ENCODE measurements around the gene TEKT2. TPM values are rescaled to one million over a fixed set of nuclear protein-coding genes. Genes with fewer than 3 reads are reported as not detected.

The TEKT2 gene
- total RNA-seq, 1 experiment from 2014 or later = 0.20 TPM

DNA sequence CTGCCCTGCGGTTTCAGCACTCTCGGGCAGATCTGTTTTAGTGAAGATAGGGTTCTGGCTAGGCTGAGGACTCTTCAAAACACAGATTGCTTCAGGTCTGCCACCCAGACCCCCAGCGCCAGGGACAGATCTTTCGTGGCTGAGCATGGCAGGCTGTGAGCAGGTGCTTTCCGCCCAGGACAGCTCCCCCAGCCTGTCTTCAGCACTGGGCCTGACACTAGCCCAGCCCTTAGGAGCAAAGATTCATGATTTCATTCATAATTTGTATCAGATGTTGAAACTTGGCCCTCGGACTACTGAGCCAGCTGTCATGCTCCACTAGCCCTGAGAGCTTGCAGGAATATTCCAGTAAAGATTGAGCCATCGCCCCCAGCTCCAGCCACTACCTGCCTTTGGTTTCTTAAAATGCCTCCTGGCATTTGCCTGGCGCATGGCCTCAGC, 10.7 kb downstream of the TEKT2 start:
- H3K79me1 ChIP-seq (ENCODE audit: insufficient read depth, low read depth, low read length, poor library complexity, severe bottlenecking) = no peaks in the 10 kb centered on the region
- H4K91ac ChIP-seq (ENCODE audit: insufficient read length, low read depth, low read length) = no peak overlapping the region
- no peak overlapping the region for H2AFZ ChIP-seq (ENCODE audit: low read length)
- H3K36me3 Mint-ChIP-seq (ENCODE audit: insufficient read depth in 1 of 3, low read depth in 3 of 3) = peaks cover 21 to 44% (median 40%) of the 10 kb centered on the region in 3 experiments; a peak in 6 of 7 replicates
- peaks cover 20 to 21% of the 10 kb centered on the region in 2 experiments for H3K4me1 Mint-ChIP-seq
- H3K27me3 Mint-ChIP-seq (ENCODE audit: low read depth) = no peaks in the 10 kb centered on the region
- no peak overlapping the region for H2BK15ac ChIP-seq (ENCODE audit: low read depth, low read length)
- WGBS (ENCODE audit: extremely low coverage, insufficient read length, low lambda C conversion rate) = no CpG with 5 or more reads among the region's 8 CpGs
- H2AK5ac ChIP-seq (ENCODE audit: insufficient read length, low read length) = no peak overlapping the region
- H3K23ac ChIP-seq (ENCODE audit: insufficient read length, low read depth, low read length) = no peak overlapping the region
- no peak overlapping the region for H2BK20ac ChIP-seq (ENCODE audit: low read depth, low read length, poor library complexity, severe bottlenecking)
- no peak overlapping the region for H4K8ac ChIP-seq (replicated peaks; ENCODE audit: insufficient read length, low read depth, low read length)
- no peak overlapping the region for H3K18ac ChIP-seq (ENCODE audit: insufficient read length, low read depth, low read length)
- peaks cover 2% of the 10 kb centered on the region for H3K23me2 ChIP-seq (ENCODE audit: insufficient read length, low read depth, low read length, poor library complexity, severe bottlenecking)
- H2BK12ac ChIP-seq (ENCODE audit: insufficient read length, low read depth, low read length) = no peak overlapping the region
- H4K5ac ChIP-seq (ENCODE audit: insufficient read length, low read depth, low read length) = no peak overlapping the region
- no peaks in the 10 kb centered on the region for H3K27me3 ChIP-seq (ENCODE audit: insufficient read depth, low read length)
- no peak overlapping the region for H2BK120ac ChIP-seq (ENCODE audit: low read depth, low read length, poor library complexity, severe bottlenecking)
- no peaks in the 10 kb centered on the region for H4K20me1 ChIP-seq (ENCODE audit: control insufficient read depth, insufficient read depth, insufficient read length)
- H3K4ac ChIP-seq (ENCODE audit: low read depth, low read length) = no peak overlapping the region
- no peak overlapping the region for H3K27ac ChIP-seq (ENCODE audit: insufficient read length, low read depth, low read length)
- no peaks in the 10 kb centered on the region for H3K9me3 ChIP-seq (ENCODE audit: control insufficient read depth, low read depth, low read length)
- TF ChIP-seq, protein P1, sequence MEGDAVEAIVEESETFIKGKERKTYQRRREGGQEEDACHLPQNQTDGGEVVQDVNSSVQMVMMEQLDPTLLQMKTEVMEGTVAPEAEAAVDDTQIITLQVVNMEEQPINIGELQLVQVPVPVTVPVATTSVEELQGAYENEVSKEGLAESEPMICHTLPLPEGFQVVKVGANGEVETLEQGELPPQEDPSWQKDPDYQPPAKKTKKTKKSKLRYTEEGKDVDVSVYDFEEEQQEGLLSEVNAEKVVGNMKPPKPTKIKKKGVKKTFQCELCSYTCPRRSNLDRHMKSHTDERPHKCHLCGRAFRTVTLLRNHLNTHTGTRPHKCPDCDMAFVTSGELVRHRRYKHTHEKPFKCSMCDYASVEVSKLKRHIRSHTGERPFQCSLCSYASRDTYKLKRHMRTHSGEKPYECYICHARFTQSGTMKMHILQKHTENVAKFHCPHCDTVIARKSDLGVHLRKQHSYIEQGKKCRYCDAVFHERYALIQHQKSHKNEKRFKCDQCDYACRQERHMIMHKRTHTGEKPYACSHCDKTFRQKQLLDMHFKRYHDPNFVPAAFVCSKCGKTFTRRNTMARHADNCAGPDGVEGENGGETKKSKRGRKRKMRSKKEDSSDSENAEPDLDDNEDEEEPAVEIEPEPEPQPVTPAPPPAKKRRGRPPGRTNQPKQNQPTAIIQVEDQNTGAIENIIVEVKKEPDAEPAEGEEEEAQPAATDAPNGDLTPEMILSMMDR (conservative IDR thresholded peaks at IDR 0.05) = no peak
- no peak overlapping the region for H3T11ph ChIP-seq (ENCODE audit: low read length)
- H3K14ac ChIP-seq (ENCODE audit: insufficient read depth, low read length) = no peak overlapping the region
- H3K56ac ChIP-seq (ENCODE audit: insufficient read length, low read depth, low read length) = no peak overlapping the region
- no peak overlapping the region for H3K27ac Mint-ChIP-seq
- H3K9me3 Mint-ChIP-seq = no peaks in the 10 kb centered on the region; a peak in 1 of 5 replicates
- H3K4me2 ChIP-seq (ENCODE audit: insufficient read depth, insufficient read length, low read length) = no peak overlapping the region
- no peak for DNase-seq
- H3K4me3 Mint-ChIP-seq = no peak overlapping the region
- no peak overlapping the region for H3K9ac ChIP-seq (ENCODE audit: extremely low read depth, insufficient read length, low read length)
- H3K79me2 ChIP-seq (ENCODE audit: insufficient read depth, low read length) = peaks cover 1% of the 10 kb centered on the region; the same call in 1 of the 2 replicates
- H3K4me1 ChIP-seq (ENCODE audit: insufficient read depth, low read length) = no peaks in the 10 kb centered on the region
- H2BK5ac ChIP-seq (ENCODE audit: insufficient read length, low read length) = no peak overlapping the region

Data from H9 (cell line).